GM10266 (cell line): Measurements from ENCODE around the gene DSG4.

ENCODE experiments used
- DNase-seq: peaks from one replicate; pipeline ENCODE4 v3.0.0; 2012; ENCODE audit errors: extremely low spot score
- CTCF ChIP-seq: IDR thresholded peaks from 2 replicates; pipeline ENCODE4 v1.5.1; 2012; ENCODE audit warnings: mild to moderate bottlenecking, low read depth; ENCODE audit not compliant: control insufficient read depth, insufficient read depth; ENCODE audit errors: missing control alignments

DSG4 gene

GRCh38 chr18:31371989-31372388 lies 4.6 kb upstream of the DSG4 start:
- no peak for TF ChIP-seq CTCF
- no peak for DNase-seq

DNA sequence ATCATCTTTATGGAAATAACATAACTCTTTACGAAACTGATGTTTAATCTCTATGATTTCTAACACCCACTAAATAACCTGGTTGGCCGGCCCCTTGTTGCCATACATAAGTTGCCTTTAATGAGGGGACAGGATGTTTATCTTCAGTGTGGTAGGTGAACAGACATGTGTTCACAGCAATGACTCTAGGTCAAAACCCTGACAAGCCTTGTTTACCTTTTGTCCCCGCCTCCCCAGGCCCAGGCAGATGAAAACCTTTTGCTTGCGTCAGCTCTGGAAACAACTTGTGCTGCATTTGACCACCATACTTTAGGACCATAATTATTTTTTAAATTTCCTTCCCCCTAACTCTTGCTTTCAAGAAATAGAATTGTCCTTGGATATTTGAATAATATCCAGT lies 2.9 kb upstream of the DSG4 start:
- DNase-seq = no peak
- no peak for TF ChIP-seq CTCF

DNA sequence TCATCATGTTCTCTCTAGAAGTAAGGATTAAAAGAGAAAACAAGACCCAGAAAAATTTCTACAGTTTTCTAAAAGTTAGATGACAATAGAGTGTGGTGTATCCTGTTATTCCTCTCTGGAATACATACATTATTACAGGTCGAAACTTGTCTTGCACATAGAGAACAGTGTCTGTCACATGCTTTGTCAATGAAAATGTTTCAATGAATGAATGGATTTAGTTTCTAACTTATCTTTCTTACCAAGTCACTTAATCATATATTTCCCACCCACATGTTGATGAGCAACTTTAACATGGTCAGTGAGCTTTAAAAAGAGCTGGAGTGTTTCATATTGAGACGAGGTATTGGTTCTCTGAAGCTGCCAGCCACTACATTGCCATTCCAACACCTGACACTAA lies 4.3 kb downstream of the DSG4 start:
- TF ChIP-seq CTCF = no peak
- DNase-seq = no peak

DNA sequence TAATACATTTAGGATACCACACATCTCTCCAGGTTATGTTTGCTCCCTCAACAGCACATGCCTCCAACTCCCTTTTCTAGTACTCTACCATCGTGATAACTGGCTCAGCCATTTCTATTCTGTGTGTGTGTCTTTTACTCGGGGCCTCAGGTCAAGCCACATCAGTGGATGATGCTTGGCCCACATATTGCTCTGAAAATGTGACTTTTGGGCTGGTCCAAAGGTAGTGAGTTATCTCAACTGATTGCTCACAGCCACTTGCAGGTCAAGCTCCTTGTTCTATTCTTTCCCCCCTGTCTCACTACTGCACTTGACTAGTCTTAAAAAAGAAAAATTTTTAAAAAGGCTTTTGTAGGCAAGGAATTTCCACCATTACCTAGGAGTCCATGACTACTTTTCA lies 5.5 kb downstream of the DSG4 start:
- TF ChIP-seq CTCF = no peak
- DNase-seq = no peak

DNA sequence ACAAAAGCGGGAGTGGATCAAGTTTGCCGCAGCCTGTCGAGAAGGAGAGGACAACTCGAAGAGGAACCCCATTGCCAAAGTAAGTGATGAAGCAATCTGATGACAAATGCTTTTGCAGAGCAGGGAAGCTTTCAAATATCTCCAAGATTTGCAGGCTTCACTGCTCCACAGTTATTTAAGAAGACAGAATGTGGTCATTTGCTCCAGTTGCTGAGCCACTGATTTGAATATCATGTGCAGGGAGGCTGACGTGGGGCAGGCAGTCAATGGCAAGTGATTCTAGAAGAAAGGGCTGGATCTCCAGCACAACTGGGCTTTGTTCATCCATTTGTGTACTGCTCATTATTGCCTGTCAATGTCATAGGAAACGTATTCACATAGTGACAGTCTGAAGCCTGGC lies 10.2 kb downstream of the DSG4 start:
- no peak for DNase-seq

GRCh38 chr18:31393286-31393685 lies 16.7 kb downstream of the DSG4 start:
- TF ChIP-seq CTCF = no peak
- DNase-seq = no peak

More for the DNA sequence above, 10.2 kb downstream of the DSG4 start:
- no peak for TF ChIP-seq CTCF

DNA sequence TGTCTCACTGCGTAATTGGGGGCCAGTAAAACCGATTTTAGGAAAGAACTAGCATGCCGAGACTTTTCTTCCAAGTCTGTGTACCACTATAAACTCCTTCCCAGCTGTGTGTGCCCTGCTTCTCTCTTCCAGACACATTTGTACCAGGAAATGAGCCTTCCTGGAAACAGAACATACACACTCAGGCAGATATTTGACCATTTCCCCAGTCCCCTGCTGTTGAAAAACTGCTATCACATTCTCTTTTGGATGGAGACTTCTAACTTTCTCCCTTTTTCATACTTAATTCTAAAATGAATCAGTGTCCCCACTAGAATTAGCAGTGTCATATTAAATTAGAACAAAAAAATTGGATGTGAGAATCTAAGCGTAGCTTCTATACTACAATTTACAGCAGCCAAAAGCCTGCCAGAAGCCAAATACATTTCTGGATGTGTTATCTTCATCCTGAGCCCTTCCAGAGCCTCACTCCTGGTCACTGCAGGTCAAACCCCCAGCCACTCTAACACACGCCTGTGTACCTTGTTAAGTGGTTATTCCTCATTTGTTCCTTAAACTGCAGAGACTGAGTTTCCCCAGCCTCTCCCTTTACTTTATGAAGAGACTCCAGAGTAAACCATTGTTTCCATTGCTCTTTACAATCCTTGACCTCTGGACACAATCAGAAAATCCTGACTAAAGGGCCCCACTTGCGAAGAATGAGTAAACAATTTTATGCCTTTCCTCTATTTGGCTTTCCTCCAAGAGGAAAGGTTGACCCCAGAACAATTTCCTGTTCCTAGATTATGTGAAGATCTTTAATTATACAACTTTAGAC lies 20.4 kb downstream of the DSG4 start:
- TF ChIP-seq CTCF = no peak
- DNase-seq = no peak
